Testis (tissue), 3 donors: ENCODE data around the gene GDAP1L1. TPM values are rescaled to one million over a fixed set of nuclear protein-coding genes. Genes with fewer than 3 reads are reported as not detected.

Experiments
- DNase-seq: peaks from one replicate; pipeline ENCODE4 v3.0.0-alpha.2; 2019
- H3K27ac ChIP-seq, 2 donors: fragments of 200-600 bp; sonication (generic); one replicate each; pipeline ENCODE4 v1.5.1; 2019
- H3K27me3 ChIP-seq: fragments of 200-600 bp; sonication (generic); one replicate; pipeline ENCODE4 v1.5.1; 2019
- H3K36me3 ChIP-seq: fragments of 200-600 bp; sonication (generic); one replicate; pipeline ENCODE4 v1.5.1; 2017; ENCODE audit warnings: low read depth; ENCODE audit errors: missing control alignments
- H3K4me1 ChIP-seq: fragments of 200-600 bp; sonication (generic); one replicate; pipeline ENCODE4 v1.5.1; 2019
- H3K4me3 ChIP-seq, 2 donors: fragments of 200-600 bp; sonication (generic); one replicate each; pipeline ENCODE4 v1.5.1; 2017 to 2019
- H3K9me3 ChIP-seq: fragments of 200-600 bp; sonication (generic); one replicate; pipeline ENCODE4 v1.5.1; 2017
- CTCF ChIP-seq, 3 experiments: fragments of 450-650 bp in 2 of 3; fragments of 200-600 bp in 1 of 3; sonication (generic) in 1 of 3; IDR thresholded peaks; one replicate each; pipeline ENCODE4 v1.5.1; 2016 to 2019; ENCODE audit warnings: antibody characterized with exemption in 3 of 3, mild to moderate bottlenecking in 2 of 3, moderate library complexity in 1 of 3
- POLR2A ChIP-seq: fragments of 450-650 bp; IDR thresholded peaks from one replicate; pipeline ENCODE4 v1.6.1; 2017; ENCODE audit warnings: antibody characterized with exemption, mild to moderate bottlenecking, moderate library complexity
- WGBS, 2 donors: methylation state at CpG; one replicate each; pipeline ENCODE4 v1.1.5; 2018; 5-methylcytosine and 5-hydroxymethylcytosine counted together
- intact Hi-C: fragments of 100-400 bp; cut with DNase I; formaldehyde crosslinking; loops from one replicate; pipeline ENCODE4 v1.15.1; 2023; ENCODE audit warnings: low total_unique reads
- polyA plus RNA-seq: library from polyadenylated mRNA; stranded (reverse); fragments of 350-450 nt; fragmentation: Illumina TruSeq; extraction: RNeasy Lipid Tissue Mini Kit (QIAGEN cat#74804); gene quantifications from one replicate; pipeline ENCODE4 v1.2.3, GENCODE V29; 2014; ENCODE audit warnings: low read depth, low replicate concordance; ENCODE audit not compliant: insufficient read depth
- total RNA-seq, 2 donors: library from RNA; depleted of rRNA; stranded (reverse); fragments of >200 nt; gene quantifications; one replicate each; pipeline ENCODE4 v1.2.3, GENCODE V29; 2016

Gene GDAP1L1
- total and polyA plus RNA-seq, 3 donors from 2014 or later = 1.3 to 2.7 (median 1.7) TPM

GRCh38 chr20:44248410-44248759, 1.3 kb downstream of the GDAP1L1 start:
- no peaks in the 10 kb centered on the region for H3K27me3 ChIP-seq
- H3K27ac ChIP-seq = no peak overlapping the region
- intact Hi-C loops = no loop called here
- H3K4me3 ChIP-seq = no peak overlapping the region
- no peaks in the 10 kb centered on the region for H3K9me3 ChIP-seq
- no peaks in the 10 kb centered on the region for H3K4me1 ChIP-seq
- no peak for DNase-seq
- 46 to 58% methylated on average over 3 of the region's 3 CpGs for WGBS, 2 donors
- no peaks in the 10 kb centered on the region for H3K36me3 ChIP-seq
- TF ChIP-seq CTCF (IDR thresholded peaks at IDR 0.05) (no peak), POLR2A (no peak)

- no peak for DNase-seq
- Histone ChIP-seq H3K27ac (no peak overlapping the region), H3K36me3 (no peaks in the 10 kb centered on the region), H3K9me3 (no peaks in the 10 kb centered on the region), H3K4me3 (no peak overlapping the region), H3K27me3 (no peaks in the 10 kb centered on the region), H3K4me1 (no peaks in the 10 kb centered on the region)
- 66 to 76% methylated on average over 4 of the region's 4 CpGs for WGBS, 2 donors
- TF ChIP-seq POLR2A = no peak
- TF ChIP-seq CTCF (IDR thresholded peaks at IDR 0.05) = no peak
- intact Hi-C loops = no loop called here
Measured at GRCh38 chr20:44251284-44251683, 4.2 kb downstream of the GDAP1L1 start.

GRCh38 chr20:44253528-44253927, 6.4 kb downstream of the GDAP1L1 start:
- 83 to 86% methylated on average over 3 of the region's 3 CpGs for WGBS, 2 donors
- no peak overlapping the region for H3K27ac ChIP-seq
- intact Hi-C loops = no loop called here
- no peaks in the 10 kb centered on the region for H3K27me3 ChIP-seq
- TF ChIP-seq CTCF (IDR thresholded peaks at IDR 0.05) = no peak
- no peak for TF ChIP-seq POLR2A
- no peaks in the 10 kb centered on the region for H3K36me3 ChIP-seq
- no peak overlapping the region for H3K4me3 ChIP-seq
- H3K9me3 ChIP-seq = no peaks in the 10 kb centered on the region
- H3K4me1 ChIP-seq = no peaks in the 10 kb centered on the region
- DNase-seq = no peak

GRCh38 chr20:44254073-44254472, 7.0 kb downstream of the GDAP1L1 start:
- intact Hi-C loops = no loop called here
- Histone ChIP-seq H3K9me3 (no peaks in the 10 kb centered on the region), H3K27ac (no peak overlapping the region), H3K4me3 (no peak overlapping the region), H3K4me1 (no peaks in the 10 kb centered on the region), H3K27me3 (no peaks in the 10 kb centered on the region), H3K36me3 (no peaks in the 10 kb centered on the region)
- no peak for DNase-seq
- TF ChIP-seq POLR2A (no peak), CTCF (IDR thresholded peaks at IDR 0.05) (no peak)
- WGBS, 2 donors = 86 to 93% methylated on average over 8 of the region's 8 CpGs

- Histone ChIP-seq H3K27ac (no peak overlapping the region), H3K4me1 (no peaks in the 10 kb centered on the region), H3K36me3 (no peaks in the 10 kb centered on the region), H3K27me3 (no peaks in the 10 kb centered on the region), H3K4me3 (no peak overlapping the region), H3K9me3 (no peaks in the 10 kb centered on the region)
- intact Hi-C loops = no loop called here
- WGBS, 2 donors = 87 to 93% methylated on average over 1 of the region's 1 CpG
- DNase-seq = no peak
- TF ChIP-seq CTCF (IDR thresholded peaks at IDR 0.05) (no peak), POLR2A (no peak)
Measured at GRCh38 chr20:44255942-44256341, 8.8 kb downstream of the GDAP1L1 start.
